ENCODE data around the gene CHCHD6.

Gene CHCHD6

GRCh38 chr3:126857928-126858327 lies 153.9 kb downstream of the CHCHD6 start:
- no peak for DNase-seq (ENCODE audit: low read depth in 3 of 3, low spot score in 1 of 3)

- no peak for DNase-seq (ENCODE audit: low read depth in 3 of 3, low spot score in 1 of 3)
These were observed 154.4 kb downstream of the CHCHD6 start for GRCh38 chr3:126858401-126858800.

GRCh38 chr3:126858887-126859286 lies 154.8 kb downstream of the CHCHD6 start:
- no peak for DNase-seq (ENCODE audit: low read depth in 3 of 3, low spot score in 1 of 3)

GRCh38 chr3:126859415-126860246 lies 155.6 kb downstream of the CHCHD6 start:
- DNase-seq (ENCODE audit: low read depth in 3 of 3, low spot score in 1 of 3), result no peak

DNA sequence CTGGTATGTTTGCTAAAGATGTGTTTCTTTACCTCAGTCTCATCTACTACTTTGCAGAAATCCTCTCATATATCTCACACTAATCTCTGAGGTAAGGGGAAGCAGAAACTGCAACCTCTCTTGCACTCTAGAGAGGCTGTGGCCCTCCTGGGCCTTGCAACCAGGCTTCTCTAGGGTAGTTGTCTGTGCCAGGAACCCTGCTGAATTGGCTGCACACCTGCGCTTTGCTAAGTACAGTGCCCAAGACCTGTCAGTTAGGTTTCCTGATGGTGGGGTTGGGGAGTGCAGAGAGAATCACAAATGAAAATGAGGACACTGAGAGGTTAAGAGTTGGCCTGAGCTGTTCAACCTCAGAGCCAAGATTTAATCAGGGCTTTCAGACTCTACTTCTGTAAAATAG lies 161.7 kb downstream of the CHCHD6 start:
- no peak for DNase-seq (ENCODE audit: low read depth in 3 of 3, low spot score in 1 of 3)

DNA sequence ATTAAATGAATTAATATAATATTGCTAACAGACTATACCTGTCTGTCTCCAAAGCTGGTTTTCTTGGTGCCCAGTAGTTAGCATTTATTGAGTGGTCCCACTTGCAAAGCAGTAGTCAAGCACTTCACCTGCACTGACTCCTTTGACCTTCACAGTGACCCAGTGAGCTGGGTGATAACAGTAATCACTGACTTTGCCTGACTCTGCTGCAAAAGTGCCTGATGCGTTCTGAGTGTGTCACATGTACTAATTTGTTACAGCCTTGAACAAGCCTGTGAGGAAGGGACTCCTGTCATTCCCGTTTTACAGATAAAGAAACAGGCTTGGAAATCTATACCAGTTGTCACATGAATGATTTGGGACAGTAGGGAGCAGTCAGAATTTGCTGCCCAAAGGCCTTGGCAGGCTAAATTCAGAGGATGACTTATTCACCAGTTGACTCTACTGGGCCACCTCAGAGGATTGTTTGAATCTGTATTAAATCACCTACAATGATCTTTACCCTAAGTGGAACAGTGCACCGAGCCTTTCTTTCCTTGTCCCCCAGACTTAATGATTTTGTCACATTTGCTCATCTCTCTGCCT lies 162.2 kb downstream of the CHCHD6 start:
- no peak for DNase-seq (ENCODE audit: low read depth in 3 of 3, low spot score in 1 of 3)

GRCh38 chr3:126867190-126867862 lies 163.3 kb downstream of the CHCHD6 start:
- no peak for DNase-seq (ENCODE audit: low read depth in 3 of 3, low spot score in 1 of 3)

- DNase-seq (ENCODE audit: low read depth in 3 of 3, low spot score in 1 of 3), result no peak
These were observed 163.8 kb downstream of the CHCHD6 start for GRCh38 chr3:126867863-126868200.

DNA sequence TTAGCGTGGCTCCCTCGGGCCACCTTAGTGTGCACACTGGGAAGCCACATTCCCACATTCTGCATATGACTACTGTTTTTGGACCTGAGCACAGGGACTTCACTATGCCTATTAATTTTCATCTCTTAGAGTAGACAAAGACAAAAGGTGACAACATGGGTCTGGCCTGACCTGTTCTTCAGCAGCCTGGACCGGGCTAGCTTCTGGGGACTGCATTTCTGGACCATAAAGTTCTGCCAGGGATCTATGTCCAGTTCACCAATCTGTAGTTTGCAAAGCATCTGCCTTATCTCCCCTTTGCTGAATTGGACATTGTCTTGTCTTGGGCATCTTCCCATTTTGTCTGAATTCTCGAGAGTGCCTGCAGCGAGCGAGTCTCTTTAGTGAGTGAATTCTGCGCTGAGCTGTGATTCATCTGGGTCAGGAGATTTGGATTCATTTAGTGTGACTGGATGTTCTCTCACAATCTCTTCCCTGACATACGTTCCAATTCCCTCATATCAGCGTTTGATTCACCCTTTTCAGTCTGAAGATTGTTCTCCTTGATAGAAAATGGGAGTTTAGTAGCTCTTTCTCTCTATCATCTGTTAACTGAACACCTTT lies 166.7 kb downstream of the CHCHD6 start:
- no peak for DNase-seq (ENCODE audit: low read depth in 3 of 3, low spot score in 1 of 3)

- no peak for DNase-seq (ENCODE audit: low read depth in 3 of 3, low spot score in 1 of 3)
These were observed 168.8 kb downstream of the CHCHD6 start for GRCh38 chr3:126872701-126873342.

DNA sequence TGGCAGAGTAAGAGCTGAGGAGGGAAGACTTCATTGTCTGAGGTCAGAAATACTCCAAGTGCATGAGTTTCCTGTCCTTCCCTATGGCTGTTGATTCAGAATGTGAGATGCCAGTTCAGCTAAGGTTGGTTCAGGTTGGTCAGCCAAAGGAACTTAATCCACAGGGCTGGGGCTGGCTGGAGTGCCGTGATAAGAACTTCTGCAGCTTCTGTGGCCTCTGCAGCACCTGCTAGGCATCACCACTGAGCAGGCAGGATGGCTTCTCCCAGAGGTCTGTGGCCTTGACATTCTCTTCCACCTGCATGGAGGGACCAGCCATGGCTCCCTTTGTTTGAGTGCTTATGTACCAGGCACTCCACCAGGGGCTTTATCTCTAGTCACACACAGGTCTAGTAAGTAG lies 169.4 kb downstream of the CHCHD6 start:
- no peak for DNase-seq (ENCODE audit: low read depth in 3 of 3, low spot score in 1 of 3)

GRCh38 chr3:126878664-126879063 lies 174.6 kb downstream of the CHCHD6 start:
- DNase-seq (ENCODE audit: low read depth in 3 of 3, low spot score in 1 of 3), result no peak

- no peak for DNase-seq (ENCODE audit: low read depth in 3 of 3, low spot score in 1 of 3)
These were observed 176.9 kb downstream of the CHCHD6 start for GRCh38 chr3:126880901-126881300.

- no peak for DNase-seq (ENCODE audit: low read depth in 3 of 3, low spot score in 1 of 3)
These were observed 177.8 kb downstream of the CHCHD6 start for GRCh38 chr3:126881861-126882260.

DNA sequence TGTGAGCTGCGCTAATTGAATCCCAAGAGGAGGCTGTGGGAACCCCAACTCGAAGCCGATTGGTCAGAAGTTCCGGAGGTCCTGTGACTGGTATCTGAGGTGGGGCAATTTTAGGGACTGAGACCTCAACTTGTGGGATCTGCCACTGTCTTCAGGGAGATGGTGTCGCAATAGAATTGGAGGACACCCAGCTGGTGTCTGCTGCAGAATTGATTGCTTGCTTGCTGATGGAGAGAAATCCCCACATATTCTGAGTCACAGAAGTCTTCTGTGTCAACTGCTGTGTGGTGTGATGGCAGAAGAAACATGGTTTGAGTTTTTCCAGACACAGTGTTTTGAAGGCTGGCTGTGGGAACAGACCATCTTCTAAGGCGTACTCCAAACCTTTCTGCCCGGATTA lies 179.2 kb downstream of the CHCHD6 start:
- DNase-seq (ENCODE audit: low read depth in 3 of 3, low spot score in 1 of 3), result no peak

GRCh38 chr3:126885425-126885824 lies 181.4 kb downstream of the CHCHD6 start:
- no peak for DNase-seq (ENCODE audit: low read depth in 3 of 3, low spot score in 1 of 3)

- DNase-seq (ENCODE audit: low read depth in 3 of 3, low spot score in 1 of 3), result no peak
These were observed 182.2 kb downstream of the CHCHD6 start for GRCh38 chr3:126886217-126886616.

- no peak for DNase-seq (ENCODE audit: low read depth in 3 of 3, low spot score in 1 of 3)
These were observed 183.6 kb downstream of the CHCHD6 start for GRCh38 chr3:126887686-126888085.

GRCh38 chr3:126888186-126888760 lies 184.2 kb downstream of the CHCHD6 start:
- DNase-seq (ENCODE audit: low read depth in 3 of 3, low spot score in 1 of 3), result no peak

DNA sequence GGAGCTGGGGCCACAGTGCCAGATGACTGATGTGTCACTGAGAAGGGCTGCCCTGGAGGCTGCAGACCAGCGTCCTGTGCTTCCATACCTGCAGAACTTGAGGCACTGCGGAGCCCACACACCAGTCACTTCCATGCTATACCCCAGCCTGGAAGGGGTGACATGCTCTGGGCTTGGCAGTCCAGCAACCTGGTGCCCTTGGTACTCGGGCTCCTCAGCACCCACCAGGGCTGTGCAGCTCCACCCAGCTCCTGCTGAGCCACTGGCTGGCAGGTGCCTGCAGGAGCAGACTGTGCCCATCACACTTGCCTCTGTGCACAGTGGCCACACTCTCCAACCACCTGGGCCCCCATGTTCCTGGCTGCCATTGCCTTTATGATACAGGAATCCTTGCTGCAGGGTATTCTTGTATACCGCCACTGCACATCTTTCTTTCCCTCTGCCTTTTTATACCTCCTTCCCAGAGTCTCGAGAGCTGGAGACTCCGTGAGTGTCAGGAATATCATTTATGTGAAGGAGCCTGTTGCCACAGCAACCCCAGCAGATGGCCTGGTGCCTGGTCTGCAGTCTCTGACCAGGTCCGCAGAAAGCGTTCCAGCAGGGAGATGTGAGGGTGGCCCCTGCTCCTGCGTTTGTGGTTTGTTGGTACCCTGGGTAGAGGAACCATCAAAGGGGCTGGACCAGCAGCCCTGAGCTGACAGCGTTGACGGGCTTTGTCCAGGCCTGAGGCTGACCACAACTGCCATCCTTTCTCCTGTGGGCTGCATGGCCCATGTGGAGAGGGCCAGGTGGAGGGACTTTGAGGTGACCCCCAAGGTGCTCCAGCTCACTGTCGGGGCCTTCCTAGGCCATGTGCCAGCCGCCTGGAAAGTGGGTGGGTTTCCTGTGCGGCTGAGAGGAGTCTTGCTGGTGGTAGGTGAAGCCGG lies 185.5 kb downstream of the CHCHD6 start:
- DNase-seq (ENCODE audit: low read depth in 3 of 3, low spot score in 1 of 3), result no peak

All from stimulated activated CD4-positive, alpha-beta T cell treated with anti-CD3 and anti-CD28 coated beads, TNF-alpha, amount 100 ng/mL, for 1 hour (primary cell).